HG02938 (cell line): ENCODE data around the gene TPX2.
"Not testable (repeated sequence)": the region's sequence is repeated elsewhere in the genome, so short reads cannot be mapped to it uniquely, and the experiment has no call there.

Experiments used
- ATAC-seq: cut with Tn5 transposase; IDR thresholded peaks from one replicate; pipeline ENCODE4 v1.9.1; 2021; ENCODE audit warnings: mild to moderate bottlenecking, moderate library complexity; ENCODE audit not compliant: unreplicated experiment

The TPX2 gene

GRCh38 chr20:31718952-31719643 is 20.0 kb upstream of the TPX2 start:
- ATAC-seq = no peak

- no peak for ATAC-seq
These were observed 19.2 kb upstream of the TPX2 start for GRCh38 chr20:31719644-31720485.

GRCh38 chr20:31720486-31721407 is 18.3 kb upstream of the TPX2 start:
- no peak for ATAC-seq

DNA sequence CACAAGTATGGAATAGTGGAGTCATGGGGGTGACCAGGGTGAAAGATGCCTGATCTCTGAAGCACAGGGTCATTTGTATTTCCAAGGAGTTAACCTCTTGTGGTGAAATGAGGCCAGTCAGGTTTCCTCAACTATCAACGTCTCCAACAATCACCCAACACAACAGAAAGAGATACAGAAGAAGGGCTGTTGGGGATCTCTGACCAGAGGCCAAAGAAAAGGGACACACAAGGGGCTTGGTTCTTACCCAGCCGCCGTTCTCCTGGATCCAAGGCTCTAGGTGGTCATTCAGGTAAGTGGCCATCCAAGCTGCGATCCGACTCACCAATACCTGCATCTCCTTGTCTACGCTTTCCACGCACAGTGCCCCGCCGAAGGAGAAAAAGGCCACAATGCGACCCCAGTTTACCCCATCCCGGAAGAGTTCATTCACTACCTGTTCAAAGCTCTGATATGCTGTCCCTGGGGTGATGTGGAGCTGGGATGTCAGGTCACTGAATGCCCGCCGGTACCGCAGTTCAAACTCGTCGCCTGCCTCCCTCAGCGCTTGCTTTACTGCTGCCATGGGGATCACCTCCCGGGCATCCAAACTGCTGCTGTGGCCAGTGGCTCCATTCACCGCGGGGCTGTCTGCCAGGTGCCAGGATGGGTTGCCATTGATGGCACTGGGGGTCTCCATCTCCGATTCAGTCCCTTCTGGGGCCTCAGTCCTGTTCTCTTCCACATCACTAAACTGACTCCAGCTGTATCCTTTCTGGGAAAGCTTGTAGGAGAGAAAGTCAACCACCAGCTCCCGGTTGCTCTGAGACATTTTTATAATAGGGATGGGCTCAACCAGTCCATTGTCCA is 17.5 kb upstream of the TPX2 start:
- no peak for ATAC-seq

DNA sequence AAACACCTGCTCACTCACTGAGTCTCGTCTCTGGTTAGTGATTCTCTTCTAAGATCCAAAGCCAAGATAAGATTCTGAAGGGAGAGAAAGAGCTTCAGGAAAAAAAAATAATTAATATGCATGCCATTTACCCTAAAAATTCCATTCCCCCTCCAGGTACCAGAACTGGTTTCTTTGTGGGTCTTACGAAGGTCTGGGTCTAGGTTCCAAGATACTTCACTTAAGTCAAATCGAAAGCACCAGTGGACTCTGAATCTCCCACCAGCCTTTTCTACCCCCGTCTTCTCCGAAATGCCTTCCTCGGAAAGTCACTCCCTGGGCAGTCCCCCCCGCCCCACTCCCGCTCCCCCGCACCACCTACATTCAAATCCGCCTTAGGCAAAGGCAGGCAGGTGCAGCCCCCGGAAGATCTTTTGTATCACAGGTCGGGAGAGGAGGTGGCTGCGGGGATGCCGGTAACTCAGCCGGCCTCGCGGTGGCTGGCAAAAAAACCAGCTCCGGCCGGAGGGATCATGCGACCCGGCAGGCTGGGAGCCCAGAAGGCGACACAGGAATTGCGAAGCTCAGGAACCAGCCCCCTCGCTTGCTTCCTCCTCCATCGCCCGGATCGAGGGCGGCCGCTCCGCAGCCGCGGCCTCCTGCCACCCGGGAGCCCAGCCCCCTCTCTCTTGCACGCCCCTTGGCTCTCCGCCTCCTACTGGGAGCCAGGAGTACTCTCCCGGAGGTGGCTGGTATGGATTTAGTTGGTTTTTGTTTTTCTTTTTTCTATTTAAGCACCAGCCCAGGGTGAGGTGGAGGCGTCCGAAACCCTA is 16.6 kb upstream of the TPX2 start, which contains the start of gene BCL2L1:
BCL2L1 (minus strand) TSS at position 612 of the 812 bp plus-strand sequence. CDS start 650 bp downstream, outside the sequence.
- ATAC-seq = no peak

GRCh38 chr20:31723069-31723318 is 16.1 kb upstream of the TPX2 start:
- ATAC-seq = no peak

GRCh38 chr20:31723319-31724078 is 15.6 kb upstream of the TPX2 start:
- peak; percentile 77 for ATAC-seq

DNA sequence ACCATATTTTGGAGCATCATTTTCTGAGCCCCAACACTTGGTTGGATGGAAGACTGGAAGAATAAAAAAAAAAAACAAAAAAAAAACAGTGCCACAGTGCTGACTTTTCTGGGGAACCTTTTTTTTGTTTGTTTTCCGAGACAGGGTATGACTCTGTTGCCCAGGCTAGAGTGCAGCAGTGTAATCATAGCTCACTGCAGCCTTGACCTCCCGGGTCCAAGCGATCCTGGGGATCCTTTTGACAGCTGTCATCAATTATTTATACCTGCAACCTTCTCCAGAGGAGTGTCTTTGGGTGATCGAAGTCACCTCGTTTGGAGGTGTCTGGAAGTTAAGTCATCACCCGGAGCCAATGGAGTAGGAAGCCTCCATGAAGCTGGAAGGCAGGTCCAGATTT is 7.8 kb upstream of the TPX2 start:
- ATAC-seq = no peak

DNA sequence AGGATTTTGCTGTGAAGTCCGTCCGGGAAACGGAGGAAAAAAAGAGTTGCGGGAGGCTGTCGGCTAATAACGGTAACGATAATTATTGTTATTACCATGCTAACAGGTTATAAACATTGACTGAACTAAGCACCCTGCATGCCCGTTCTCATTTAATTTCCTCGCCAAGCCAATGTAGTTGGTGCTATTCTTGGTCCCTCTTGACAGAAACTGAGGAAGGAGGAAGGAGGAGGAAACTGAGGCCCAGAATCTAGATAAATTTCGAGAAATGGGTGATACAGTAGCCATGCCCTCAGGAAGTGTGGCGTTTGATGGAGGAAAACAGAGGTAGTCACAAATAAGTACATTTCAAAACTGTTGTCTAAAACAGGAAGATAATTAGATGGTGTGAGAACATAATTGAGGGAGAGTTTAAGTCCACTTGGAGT is 474 bp downstream of the TPX2 start:
- no peak for ATAC-seq

DNA sequence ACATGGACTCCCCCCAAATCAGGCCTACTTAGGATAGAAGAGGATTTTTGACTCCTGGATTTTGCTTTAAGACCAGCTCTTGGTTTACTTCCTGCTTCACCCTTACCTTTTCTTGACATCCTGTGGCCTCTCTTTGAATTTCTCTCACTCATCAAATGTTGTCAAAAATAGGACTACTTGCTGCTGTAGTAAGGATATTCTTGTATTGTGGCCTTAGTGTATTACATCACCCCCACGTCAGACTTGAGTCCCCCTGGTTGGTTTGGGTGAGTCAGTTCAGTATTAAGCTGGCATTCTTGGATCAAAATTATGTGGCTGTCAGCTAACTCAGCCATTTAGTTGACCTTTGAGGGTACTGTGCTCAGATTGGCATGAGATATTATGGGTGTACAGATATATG is 1.1 kb downstream of the TPX2 start:
- no peak for ATAC-seq

DNA sequence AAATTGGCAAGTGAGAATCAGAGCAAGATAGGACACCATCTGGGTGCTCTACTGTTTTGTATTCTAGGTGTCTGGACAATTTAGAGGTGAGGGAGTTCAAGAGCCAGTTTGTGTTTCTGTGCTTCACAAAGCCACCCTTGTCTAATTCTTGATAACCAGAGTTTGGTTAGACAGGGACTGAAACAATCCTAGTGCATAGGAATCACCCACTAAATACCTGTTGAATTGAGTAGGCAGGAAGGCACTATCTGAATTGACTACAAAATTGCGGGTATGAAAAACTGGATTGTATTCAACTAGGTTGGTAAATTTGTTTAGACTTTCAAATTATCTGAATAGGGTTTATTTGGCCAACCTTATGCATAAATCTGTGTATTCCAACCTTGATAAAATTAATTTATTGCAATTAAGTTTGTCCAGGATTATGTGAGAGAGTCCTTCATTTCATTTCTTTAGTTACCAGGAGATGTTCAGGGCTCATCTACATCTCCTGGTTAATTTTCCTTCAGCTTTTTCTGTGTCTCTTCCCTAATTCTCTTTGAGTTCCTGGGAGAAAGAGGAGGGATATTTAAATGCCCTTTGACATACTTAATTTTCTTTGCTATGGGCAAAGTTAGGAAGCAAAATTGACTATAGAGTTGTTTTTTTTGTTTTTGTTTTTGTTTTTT is 1.7 kb downstream of the TPX2 start:
- no peak for ATAC-seq

DNA sequence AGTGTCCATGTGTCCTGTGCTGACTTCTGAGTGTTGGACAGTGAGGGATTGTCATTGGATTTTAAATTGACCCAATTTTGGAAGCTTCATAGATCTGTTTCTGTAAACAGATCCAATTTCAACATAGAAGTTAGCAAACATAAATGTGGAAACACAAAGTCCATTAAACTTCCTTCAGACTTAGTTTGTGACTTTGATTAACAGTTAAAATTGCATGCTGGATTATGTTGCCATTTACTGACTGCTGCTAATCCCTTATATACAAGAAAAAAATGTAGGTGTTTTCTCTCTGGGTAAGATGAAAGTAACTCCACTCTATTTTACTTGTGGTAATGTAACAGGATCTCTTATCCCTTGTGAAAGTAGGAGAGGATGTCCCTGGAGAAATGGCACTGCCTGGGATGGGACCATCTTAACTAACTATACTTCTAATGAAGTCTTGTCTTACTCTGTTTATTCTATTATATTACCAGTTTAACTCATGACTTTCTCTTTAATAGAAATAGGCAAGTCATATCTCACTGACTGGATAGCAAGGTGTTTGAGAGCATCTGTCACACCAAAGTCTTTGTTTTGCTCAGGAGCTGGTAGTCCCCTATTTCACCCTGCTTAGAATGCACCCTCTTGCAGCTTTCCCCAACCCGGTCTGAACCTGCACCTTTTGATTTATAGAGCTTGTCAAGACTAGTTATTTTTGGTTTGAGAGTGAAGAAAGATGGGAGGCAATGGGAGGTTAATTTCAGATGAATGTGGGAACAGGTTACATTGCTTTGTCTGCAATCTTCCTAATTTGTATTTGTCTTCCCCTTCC is 7.2 kb downstream of the TPX2 start:
- ATAC-seq = no peak

GRCh38 chr20:31747028-31747427 is 7.9 kb downstream of the TPX2 start:
- ATAC-seq = not testable (repeated sequence)

- no peak for ATAC-seq
These were observed 8.6 kb downstream of the TPX2 start for GRCh38 chr20:31747640-31748039.

GRCh38 chr20:31749223-31749622 is 10.1 kb downstream of the TPX2 start:
- no peak for ATAC-seq

GRCh38 chr20:31751126-31751525 is 12.0 kb downstream of the TPX2 start:
- no peak for ATAC-seq

DNA sequence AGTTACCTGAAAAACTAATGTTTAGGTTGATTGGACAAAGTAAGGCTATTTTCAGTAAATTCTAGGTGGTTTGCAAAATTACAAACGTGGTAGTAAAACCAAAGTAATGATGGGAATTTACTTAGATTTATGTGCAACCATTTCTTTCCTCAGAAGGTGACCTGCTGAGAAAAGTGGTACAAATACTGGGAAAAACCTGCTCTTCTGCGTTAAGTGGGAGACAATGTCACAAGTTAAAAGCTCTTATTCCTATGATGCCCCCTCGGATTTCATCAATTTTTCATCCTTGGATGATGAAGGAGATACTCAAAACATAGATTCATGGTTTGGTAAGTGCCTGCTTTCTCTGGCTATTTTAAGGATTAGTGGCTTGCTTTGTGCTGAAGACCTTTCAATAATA is 18.2 kb downstream of the TPX2 start:
- no peak for ATAC-seq

DNA sequence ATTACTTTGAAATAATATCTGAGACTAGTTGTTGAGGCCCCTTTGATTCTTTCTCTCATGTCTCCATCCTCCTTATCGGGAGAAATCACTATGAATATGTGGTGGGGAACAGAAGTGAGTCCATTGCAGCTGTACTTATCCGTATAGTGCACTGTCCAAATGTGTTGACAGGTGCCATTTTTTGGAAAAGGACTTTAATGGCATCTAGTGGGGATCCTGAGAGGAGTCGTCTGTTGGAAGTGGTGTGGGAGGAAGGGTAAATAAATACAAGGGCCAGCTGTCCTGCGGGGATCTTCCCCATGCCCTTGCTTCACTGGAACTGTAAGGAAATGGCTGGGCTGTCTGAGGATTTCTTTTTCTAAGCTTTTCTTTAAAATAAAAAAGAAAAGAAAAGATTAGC is 19.4 kb downstream of the TPX2 start:
- no peak for ATAC-seq
